NCI-H1436 treated with DMSO at 0.1 percent for 48 hours (cell line): ENCODE data around the gene KRT13.

ENCODE experiments used
- DNase-seq: peaks from one replicate; lab custom pipeline; 2025; lab: John Stamatoyannopoulos, UW

KRT13 gene

GRCh38 chr17:41466988-41467387, 38.4 kb downstream of the KRT13 start, which contains the start of gene KRT32:
KRT32 (minus strand) TSS chr17:41467386; CDS start chr17:41467325, 61 bp downstream.
- DNase-seq, result no peak

- DNase-seq, result no peak
Measured at GRCh38 chr17:41464682-41465081, 40.7 kb downstream of the KRT13 start.

- no peak for DNase-seq
Measured at GRCh38 chr17:41464173-41464572, 41.2 kb downstream of the KRT13 start.

- no peak for DNase-seq
Measured at GRCh38 chr17:41463746-41464145, 41.7 kb downstream of the KRT13 start.

GRCh38 chr17:41462705-41463104, 42.7 kb downstream of the KRT13 start:
- no peak for DNase-seq

GRCh38 chr17:41457676-41458075, 47.7 kb downstream of the KRT13 start:
- DNase-seq, result no peak

GRCh38 chr17:41456204-41456603, 49.2 kb downstream of the KRT13 start:
- no peak for DNase-seq

- no peak for DNase-seq
Measured at GRCh38 chr17:41455236-41455635, 50.2 kb downstream of the KRT13 start.

- no peak for DNase-seq
Measured at GRCh38 chr17:41453066-41453465, 52.3 kb downstream of the KRT13 start.

GRCh38 chr17:41452281-41452680, 53.1 kb downstream of the KRT13 start:
- DNase-seq, result no peak

GRCh38 chr17:41451154-41451728, 54.2 kb downstream of the KRT13 start:
- no peak for DNase-seq
